Peyer's patch (tissue), 4 donors: ENCODE data around the gene IFT25. TPM values are rescaled to one million over a fixed set of nuclear protein-coding genes. Genes with fewer than 3 reads are reported as not detected.

ENCODE experiments used
- DNase-seq, 3 donors: peaks; one replicate each; pipeline ENCODE4 v3.0.0-alpha.2; 2017 to 2019
- H3K27ac ChIP-seq, 4 donors: fragments of 200-600 bp; sonication (generic); one replicate each; pipeline ENCODE4 v1.5.1; 2016 to 2019
- H3K27me3 ChIP-seq, 2 donors: fragments of 200-600 bp; sonication (generic); one replicate each; pipeline ENCODE4 v1.5.1; 2019
- H3K36me3 ChIP-seq, 3 donors: fragments of 200-600 bp; sonication (generic); one replicate each; pipeline ENCODE4 v1.5.1; 2016 to 2019
- H3K4me1 ChIP-seq, 4 donors: fragments of 200-600 bp; sonication (generic); one replicate each; pipeline ENCODE4 v1.5.1; 2016 to 2019
- H3K4me3 ChIP-seq, 4 donors: fragments of 200-600 bp; sonication (generic); 1 replicate in 3 of 4; 2 replicates in 1 of 4; pipeline ENCODE4 v1.5.1; 2016 to 2019; ENCODE audit warnings: mild to moderate bottlenecking in 1 of 4
- H3K9me3 ChIP-seq, 4 donors: fragments of 200-600 bp; sonication (generic); one replicate each; pipeline ENCODE4 v1.5.1; 2016 to 2019; ENCODE audit warnings: mild to moderate bottlenecking in 1 of 4
- POLR2A ChIP-seq, 2 donors: fragments of 450-650 bp; IDR thresholded peaks; one replicate each; pipeline ENCODE4 v1.5.1; 2017; ENCODE audit warnings: antibody characterized with exemption in 2 of 2, mild to moderate bottlenecking in 2 of 2, moderate library complexity in 2 of 2
- total RNA-seq, 4 donors: library from RNA; depleted of rRNA; stranded (reverse); fragments of >200 nt; gene quantifications; one replicate each; pipeline ENCODE4 v1.1.0, GENCODE V29; 2016
- TF ChIP-seq, protein P1 (sequence below), 6 experiments: fragments of 450-650 bp in 4 of 6; fragments of 200-600 bp in 2 of 6; sonication (generic) in 1 of 6; IDR thresholded peaks; one replicate each; pipeline ENCODE4 v1.5.1; 2017 to 2019; ENCODE audit warnings: antibody characterized with exemption in 6 of 6, mild to moderate bottlenecking in 3 of 6, moderate library complexity in 1 of 6

IFT25 gene
- total RNA-seq, 4 donors from 2014 or later, result 13.8 to 42.9 (median 27.1) TPM

- Histone ChIP-seq H3K4me1 (peaks cover 0 to 16% (median 3%) of the 10 kb centered on the region in 4 donors), H3K27ac (peak within 1 kb of the TSS in 1 of 4 donors; percentile 6), H3K9me3 (no peaks in the 10 kb centered on the region), H3K4me3 (no peak within 1 kb of the TSS), H3K27me3 (no peaks in the 10 kb centered on the region), H3K36me3 (no peaks in the 10 kb centered on the region)
- TF ChIP-seq POLR2A (IDR thresholded peaks at IDR 0.05), result no peak
- TF ChIP-seq, protein P1, sequence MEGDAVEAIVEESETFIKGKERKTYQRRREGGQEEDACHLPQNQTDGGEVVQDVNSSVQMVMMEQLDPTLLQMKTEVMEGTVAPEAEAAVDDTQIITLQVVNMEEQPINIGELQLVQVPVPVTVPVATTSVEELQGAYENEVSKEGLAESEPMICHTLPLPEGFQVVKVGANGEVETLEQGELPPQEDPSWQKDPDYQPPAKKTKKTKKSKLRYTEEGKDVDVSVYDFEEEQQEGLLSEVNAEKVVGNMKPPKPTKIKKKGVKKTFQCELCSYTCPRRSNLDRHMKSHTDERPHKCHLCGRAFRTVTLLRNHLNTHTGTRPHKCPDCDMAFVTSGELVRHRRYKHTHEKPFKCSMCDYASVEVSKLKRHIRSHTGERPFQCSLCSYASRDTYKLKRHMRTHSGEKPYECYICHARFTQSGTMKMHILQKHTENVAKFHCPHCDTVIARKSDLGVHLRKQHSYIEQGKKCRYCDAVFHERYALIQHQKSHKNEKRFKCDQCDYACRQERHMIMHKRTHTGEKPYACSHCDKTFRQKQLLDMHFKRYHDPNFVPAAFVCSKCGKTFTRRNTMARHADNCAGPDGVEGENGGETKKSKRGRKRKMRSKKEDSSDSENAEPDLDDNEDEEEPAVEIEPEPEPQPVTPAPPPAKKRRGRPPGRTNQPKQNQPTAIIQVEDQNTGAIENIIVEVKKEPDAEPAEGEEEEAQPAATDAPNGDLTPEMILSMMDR (IDR thresholded peaks at IDR 0.05), result no peak
- DNase-seq, result no peak
Observed at GRCh38 chr1:53893999-53894636, 51.4 kb downstream of the IFT25 start, which contains the start of gene DIO1. Gene DIO1 (plus strand): TSS chr1:53894187. CDS start chr1:53894211, 24 bp downstream.

- Histone ChIP-seq H3K27ac (peak overlapping the region in 1 of 4 donors; percentile 6), H3K9me3 (no peaks in the 10 kb centered on the region), H3K27me3 (no peaks in the 10 kb centered on the region), H3K4me3 (no peak overlapping the region), H3K4me1 (peaks cover 0 to 18% (median 3%) of the 10 kb centered on the region in 4 donors), H3K36me3 (no peaks in the 10 kb centered on the region)
- DNase-seq, result no peak
- TF ChIP-seq POLR2A (IDR thresholded peaks at IDR 0.05), result no peak
- TF ChIP-seq, protein P1 (IDR thresholded peaks at IDR 0.05), result no peak
Observed at GRCh38 chr1:53892911-53893310, 52.6 kb downstream of the IFT25 start.

GRCh38 chr1:53891678-53892077 is 53.8 kb downstream of the IFT25 start:
- Histone ChIP-seq H3K9me3 (no peaks in the 10 kb centered on the region), H3K27me3 (no peaks in the 10 kb centered on the region), H3K4me3 (no peak overlapping the region), H3K4me1 (peaks cover 0 to 11% (median 3%) of the 10 kb centered on the region in 4 donors), H3K36me3 (peaks cover 0 to 6% (median 0%) of the 10 kb centered on the region in 3 donors), H3K27ac (no peak overlapping the region)
- DNase-seq, result no peak
- TF ChIP-seq, protein P1 (IDR thresholded peaks at IDR 0.05), result no peak
- no peak for TF ChIP-seq POLR2A (IDR thresholded peaks at IDR 0.05)

DNA sequence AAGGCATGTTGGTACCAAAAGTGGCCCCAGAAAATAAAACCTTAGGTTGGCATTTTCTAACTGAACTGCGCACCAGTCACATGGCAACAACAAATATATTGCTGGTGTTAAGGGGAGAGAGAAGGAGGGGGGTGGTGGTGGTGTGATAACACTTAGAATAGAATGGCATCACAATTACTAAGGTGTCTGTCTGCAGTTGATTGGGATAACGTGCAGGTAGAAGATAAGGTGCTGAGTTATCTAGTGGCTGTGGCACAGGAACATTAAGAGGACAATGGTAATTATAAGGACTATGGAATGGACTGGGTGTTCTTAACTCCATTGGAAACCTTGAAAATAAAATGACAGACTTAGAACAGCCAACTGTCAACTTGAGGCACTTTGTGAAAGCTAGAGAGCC is 54.5 kb downstream of the IFT25 start:
- H3K4me3 ChIP-seq, result no peak overlapping the region
- H3K9me3 ChIP-seq, result no peaks in the 10 kb centered on the region
- TF ChIP-seq, protein P1 (IDR thresholded peaks at IDR 0.05), result no peak
- TF ChIP-seq POLR2A (IDR thresholded peaks at IDR 0.05), result no peak
- peaks cover 0 to 11% (median 0%) of the 10 kb centered on the region in 3 donors for H3K36me3 ChIP-seq
- no peak overlapping the region for H3K27ac ChIP-seq
- DNase-seq, result no peak
- no peaks in the 10 kb centered on the region for H3K27me3 ChIP-seq
- H3K4me1 ChIP-seq, result peaks cover 0 to 8% (median 3%) of the 10 kb centered on the region in 4 donors

DNA sequence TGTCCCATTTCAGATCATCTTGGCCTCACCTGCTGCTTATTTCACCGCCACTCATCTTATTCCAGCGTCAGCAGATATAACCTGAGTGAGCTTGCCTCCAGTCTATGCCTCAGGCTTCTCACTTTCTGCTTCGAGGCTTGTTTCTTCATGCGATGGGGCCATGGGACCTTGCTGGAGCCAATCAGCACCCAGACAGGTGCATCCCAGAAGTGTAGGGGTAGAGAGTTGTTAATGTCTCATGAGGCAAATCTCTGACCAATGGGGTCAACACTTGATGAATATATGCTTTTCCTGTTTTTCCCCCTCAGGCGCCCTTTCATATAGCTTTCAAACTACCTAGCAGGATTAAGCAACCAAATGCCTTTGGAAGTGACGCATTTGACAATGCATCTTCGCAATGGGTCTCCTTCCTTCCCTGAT is 55.0 kb downstream of the IFT25 start:
- peaks cover 0 to 11% (median 0%) of the 10 kb centered on the region in 3 donors for H3K36me3 ChIP-seq
- H3K4me3 ChIP-seq, result peak overlapping the region; percentile 83 to 88 (median 86)
- no peaks in the 10 kb centered on the region for H3K9me3 ChIP-seq
- H3K27ac ChIP-seq, result peak overlapping the region in 3 of 4 donors; percentile 66 to 75 (median 66)
- H3K4me1 ChIP-seq, result peaks cover 0 to 8% (median 3%) of the 10 kb centered on the region in 4 donors
- TF ChIP-seq, protein P1 (IDR thresholded peaks at IDR 0.05), result no peak
- no peak for DNase-seq
- H3K27me3 ChIP-seq, result no peaks in the 10 kb centered on the region
